ENCODE data around the gene ZSWIM6.

ZSWIM6 gene

DNA sequence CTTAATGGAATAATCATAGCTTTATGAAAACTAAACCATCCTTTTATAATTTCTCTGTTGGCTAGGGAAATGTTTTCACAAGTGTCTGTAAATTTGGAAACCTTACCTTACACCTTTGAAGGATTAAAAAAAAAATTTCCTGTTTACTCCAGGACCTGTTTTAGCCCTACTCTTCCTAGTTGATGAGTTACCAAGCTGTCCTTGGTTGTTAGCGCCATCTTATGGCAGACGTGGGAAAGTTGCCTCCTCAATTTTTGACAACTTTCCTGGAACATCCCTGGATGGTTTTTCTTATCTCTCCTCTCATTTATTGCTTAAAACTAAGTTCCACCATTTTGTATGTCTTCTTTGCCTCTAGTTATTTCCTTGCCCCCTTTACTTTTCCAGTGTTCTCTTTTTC, 25.7 kb downstream of the ZSWIM6 start:
- in situ Hi-C loops (cut with HindIII; ENCODE audit: low sequenced_read_pairs), result no loop called here

DNA sequence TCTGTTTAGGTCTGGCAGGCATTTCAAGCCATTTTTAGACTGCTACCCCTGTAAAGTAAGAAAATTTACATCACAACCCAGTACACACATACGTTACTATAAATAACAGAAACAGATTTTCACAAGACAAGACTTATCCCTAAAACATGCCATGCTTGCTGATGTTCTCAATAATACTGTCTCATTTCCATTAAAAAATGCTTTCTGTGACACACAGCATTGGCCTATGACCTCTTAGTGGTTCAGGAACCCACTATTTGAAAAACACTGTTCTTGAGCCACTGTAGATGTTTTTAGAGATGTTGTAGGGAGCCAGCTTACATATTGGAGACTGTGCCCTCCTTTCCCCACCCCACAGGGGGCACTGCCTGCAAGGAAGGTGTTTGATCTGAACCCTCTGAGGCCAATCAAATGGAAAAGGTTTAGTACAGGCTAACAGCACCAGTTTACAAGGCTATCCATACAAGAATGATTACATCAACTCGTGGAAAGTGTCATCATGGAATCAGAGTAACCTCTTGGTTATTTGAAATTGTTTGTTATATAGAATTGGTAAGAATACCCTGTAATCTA, 30.8 kb downstream of the ZSWIM6 start:
- in situ Hi-C loops (cut with HindIII; ENCODE audit: low sequenced_read_pairs), result no loop called here

DNA sequence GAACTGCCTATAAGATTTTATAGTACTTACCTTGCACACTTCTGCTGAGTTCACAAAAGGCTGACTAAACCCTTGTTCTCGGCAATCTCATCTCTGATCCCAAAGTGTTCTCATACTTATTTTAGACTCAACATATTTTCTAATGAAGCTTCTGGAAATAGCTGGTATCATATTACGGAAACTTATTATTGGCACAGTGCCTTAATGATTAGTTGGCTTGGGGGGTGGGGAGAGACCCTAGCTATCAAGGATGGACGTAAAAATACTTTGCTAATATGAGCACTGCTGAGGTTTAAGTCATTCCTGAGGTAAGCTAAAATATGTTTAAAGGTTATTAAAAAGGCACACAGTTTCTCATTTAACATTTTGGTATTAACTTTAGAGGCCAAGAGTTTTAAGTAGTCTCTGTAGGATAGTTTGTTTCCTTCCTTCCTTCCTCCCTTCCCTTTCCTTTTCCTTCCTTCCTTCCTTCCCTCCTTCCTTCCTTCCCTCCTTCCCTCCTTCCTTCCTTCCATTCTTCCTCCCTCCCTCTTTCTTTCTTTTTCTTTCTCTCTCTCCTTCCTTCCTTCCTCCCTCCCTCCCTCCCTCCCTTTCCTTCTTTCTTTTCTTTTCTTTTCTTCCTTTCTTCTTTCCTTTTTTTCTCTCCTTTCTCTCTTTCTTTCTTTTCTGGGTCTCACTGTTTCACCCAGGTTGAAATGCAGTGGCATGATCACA, 31.5 kb downstream of the ZSWIM6 start:
- in situ Hi-C loops (cut with HindIII; ENCODE audit: low sequenced_read_pairs), result no loop called here

- in situ Hi-C loops (cut with HindIII; ENCODE audit: low sequenced_read_pairs), result no loop called here
These were observed 34.6 kb downstream of the ZSWIM6 start for GRCh38 chr5:61366497-61367240.

GRCh38 chr5:61370506-61370905, 38.4 kb downstream of the ZSWIM6 start:
- in situ Hi-C loops (cut with HindIII; ENCODE audit: low sequenced_read_pairs), result no loop called here

DNA sequence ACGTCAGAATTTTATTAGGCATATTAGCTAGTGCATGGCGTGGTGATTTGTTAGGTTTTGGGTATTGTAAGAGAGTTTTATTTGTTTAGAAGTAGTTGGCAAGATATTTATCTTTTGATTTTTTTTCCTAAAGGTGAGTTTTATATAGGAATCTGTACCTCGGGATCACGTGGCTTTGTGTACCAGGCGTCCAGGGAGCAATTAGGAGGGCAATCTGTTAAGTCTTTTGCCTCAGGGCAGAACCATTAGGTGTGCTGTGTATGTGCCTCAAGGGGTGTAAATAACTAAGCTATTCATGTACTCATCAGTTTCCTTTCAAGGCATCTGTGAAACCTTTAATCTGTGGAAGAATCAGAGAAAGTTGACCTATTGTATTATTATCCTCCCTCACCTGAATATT, 39.4 kb downstream of the ZSWIM6 start:
- in situ Hi-C loops (cut with HindIII; ENCODE audit: low sequenced_read_pairs), result no loop called here

- in situ Hi-C loops (cut with HindIII; ENCODE audit: low sequenced_read_pairs), result no loop called here
These were observed 47.6 kb downstream of the ZSWIM6 start for GRCh38 chr5:61379677-61380076.

GRCh38 chr5:61381968-61382367, 49.9 kb downstream of the ZSWIM6 start:
- in situ Hi-C loops (cut with HindIII; ENCODE audit: low sequenced_read_pairs), result no loop called here

DNA sequence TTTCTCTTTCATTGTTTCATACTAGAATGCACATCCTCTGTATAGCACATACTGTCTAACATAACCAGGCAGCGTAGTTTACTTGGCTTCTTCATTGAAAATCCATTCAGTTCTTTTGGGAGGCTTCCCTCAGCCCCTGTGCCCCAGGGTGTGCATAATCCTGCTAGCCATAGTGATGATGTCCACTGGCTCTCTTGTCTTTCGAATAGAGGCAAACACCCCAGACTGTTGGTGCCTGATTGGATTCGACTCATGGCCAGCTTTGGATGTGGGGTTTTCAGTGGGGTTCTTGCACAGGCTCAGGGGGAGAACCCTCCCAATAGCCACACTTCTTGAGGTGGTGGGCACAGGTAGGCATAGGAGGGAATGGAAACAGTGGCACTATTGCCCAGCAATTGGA, 53.6 kb downstream of the ZSWIM6 start:
- in situ Hi-C loops (cut with HindIII; ENCODE audit: low sequenced_read_pairs), result no loop called here

DNA sequence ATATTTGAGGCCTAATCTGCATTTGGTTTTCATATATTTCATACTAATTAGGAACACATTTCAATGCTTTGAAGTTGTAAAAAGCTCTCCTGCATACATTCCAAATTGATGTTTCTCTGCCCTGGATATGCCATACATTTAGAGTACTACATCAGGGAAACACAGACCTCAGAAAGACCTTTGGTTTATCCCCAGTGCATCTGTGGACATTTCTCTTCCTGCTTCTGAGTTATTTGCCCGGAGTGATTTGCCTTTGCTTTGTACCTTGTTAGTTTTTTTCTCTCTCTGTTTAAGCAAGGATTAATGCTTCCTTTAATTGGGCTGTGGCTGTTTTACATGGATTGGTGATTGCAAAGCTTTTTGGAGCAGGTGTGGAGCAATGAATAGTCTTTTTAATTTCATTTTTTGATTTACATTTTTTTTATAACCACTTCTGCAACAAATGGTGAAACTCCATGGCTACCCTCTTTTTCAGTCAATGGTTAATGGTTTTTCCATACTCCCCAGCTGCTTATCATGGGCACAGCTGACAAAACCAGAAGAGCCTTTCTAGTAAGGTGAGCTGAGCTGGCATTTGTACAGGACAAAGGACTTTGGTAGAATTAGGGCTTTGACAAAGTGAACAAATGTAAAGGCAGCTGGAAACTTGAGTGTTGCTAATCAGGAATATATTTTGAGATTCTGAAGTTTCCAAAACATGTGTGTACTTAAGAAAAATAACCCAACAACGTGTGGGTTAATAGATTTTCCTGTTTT, 54.2 kb downstream of the ZSWIM6 start:
- in situ Hi-C loops (cut with HindIII; ENCODE audit: low sequenced_read_pairs), result no loop called here

GRCh38 chr5:61389609-61390008, 57.6 kb downstream of the ZSWIM6 start:
- in situ Hi-C loops (cut with HindIII; ENCODE audit: low sequenced_read_pairs), result no loop called here

- in situ Hi-C loops (cut with HindIII; ENCODE audit: low sequenced_read_pairs), result no loop called here
These were observed 62.1 kb downstream of the ZSWIM6 start for GRCh38 chr5:61394078-61394704.

GRCh38 chr5:61394793-61395192, 62.7 kb downstream of the ZSWIM6 start:
- in situ Hi-C loops (cut with HindIII; ENCODE audit: low sequenced_read_pairs), result no loop called here

DNA sequence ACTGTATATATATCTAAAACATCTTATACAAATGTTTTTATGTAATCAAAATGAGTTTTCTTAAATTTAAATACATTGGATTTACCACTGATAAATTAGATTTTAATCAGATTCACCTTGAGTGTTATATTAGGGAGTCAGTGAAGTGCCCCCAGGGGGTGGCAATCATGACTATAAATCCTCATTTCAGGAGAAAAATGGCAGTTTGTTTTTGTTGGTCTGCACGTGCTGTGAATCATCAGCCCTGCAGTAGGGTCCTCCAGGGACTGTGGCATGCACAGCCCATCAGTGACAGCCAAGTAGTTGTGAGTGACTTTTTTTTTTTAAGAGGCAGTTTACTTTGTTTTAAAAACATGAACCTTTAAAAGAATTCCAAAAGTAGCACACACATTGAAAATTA, 65.2 kb downstream of the ZSWIM6 start:
- in situ Hi-C loops (cut with HindIII; ENCODE audit: low sequenced_read_pairs), result no loop called here

DNA sequence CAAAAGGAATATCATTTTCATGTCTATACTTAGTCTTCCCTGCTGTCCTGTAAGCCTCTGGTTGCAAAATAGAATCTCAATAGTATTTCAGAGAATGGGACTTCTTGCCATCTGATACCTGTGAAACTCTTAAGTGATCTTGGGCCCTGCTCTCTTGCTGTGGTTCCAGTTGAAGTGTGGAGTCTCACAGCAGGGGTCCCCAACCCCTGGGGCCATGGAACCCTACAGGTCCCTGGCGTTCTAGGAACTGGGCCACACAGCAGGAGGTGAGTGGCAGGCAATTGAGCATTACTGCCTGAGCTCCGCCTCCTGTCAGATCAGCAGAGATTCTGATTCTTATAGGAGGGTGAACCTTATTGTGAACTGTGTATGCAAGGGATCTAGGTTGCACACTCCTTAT, 65.9 kb downstream of the ZSWIM6 start:
- in situ Hi-C loops (cut with HindIII; ENCODE audit: low sequenced_read_pairs), result no loop called here

DNA sequence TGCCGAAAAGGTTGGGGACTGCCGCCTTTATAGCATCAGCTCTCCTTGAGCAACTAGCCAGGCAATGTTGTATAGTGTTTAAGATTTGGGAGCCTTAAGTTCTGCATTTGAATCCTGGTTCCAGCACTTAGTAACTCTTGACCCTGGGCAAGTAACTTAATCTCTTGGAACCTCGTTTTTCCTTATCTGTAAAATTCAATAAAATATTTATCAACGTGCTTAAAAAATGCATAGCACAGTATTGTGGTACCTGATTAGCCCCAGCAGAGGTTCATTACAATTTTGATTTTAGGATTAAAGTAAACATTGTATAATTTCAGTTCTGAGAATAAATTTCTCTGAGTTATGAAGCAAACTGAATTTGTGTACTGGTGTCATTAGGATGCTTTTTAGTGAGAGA, 66.4 kb downstream of the ZSWIM6 start:
- in situ Hi-C loops (cut with HindIII; ENCODE audit: low sequenced_read_pairs), result no loop called here

DNA sequence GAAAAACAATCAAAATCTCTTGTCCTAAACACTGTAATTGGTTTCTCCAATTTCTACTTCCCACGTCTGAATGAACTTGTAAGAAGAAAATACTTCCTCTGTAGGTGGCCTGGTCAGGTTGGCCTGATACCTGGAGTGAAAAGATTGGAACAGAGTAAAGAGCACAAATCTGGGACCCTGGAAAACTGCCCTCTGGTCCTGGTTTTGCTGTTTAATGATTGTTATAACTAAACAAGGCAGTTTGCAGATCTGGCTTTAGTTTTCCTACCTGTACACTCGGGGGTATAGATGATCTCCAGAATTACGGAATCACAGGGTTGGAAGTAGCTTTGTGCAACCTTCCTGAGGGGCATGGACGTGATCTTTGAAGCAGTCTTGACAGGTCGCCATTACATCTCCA, 67.6 kb downstream of the ZSWIM6 start:
- in situ Hi-C loops (cut with HindIII; ENCODE audit: low sequenced_read_pairs), result no loop called here

DNA sequence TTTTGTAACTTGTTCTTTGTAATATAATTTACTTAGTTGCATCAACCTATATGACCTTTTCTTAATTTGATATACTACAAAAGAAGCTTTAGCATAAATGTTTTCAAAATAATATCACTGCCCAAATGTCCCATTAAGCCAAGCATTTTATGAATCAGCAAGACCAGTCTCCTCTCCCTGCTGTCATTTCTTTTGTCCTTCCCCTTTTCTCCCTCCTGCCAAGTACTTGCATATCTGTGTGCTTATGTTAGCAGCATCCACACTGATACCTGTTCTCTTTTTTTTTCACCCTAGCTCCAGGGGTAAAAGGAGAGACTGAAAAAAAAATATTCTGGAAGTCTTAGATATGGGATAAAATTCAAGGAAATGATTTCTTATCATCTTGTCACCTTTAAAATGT, 69.7 kb downstream of the ZSWIM6 start:
- in situ Hi-C loops (cut with HindIII; ENCODE audit: low sequenced_read_pairs), result no loop called here

- in situ Hi-C loops (cut with HindIII; ENCODE audit: low sequenced_read_pairs), result no loop called here
These were observed 70.3 kb downstream of the ZSWIM6 start for GRCh38 chr5:61402244-61402823.

DNA sequence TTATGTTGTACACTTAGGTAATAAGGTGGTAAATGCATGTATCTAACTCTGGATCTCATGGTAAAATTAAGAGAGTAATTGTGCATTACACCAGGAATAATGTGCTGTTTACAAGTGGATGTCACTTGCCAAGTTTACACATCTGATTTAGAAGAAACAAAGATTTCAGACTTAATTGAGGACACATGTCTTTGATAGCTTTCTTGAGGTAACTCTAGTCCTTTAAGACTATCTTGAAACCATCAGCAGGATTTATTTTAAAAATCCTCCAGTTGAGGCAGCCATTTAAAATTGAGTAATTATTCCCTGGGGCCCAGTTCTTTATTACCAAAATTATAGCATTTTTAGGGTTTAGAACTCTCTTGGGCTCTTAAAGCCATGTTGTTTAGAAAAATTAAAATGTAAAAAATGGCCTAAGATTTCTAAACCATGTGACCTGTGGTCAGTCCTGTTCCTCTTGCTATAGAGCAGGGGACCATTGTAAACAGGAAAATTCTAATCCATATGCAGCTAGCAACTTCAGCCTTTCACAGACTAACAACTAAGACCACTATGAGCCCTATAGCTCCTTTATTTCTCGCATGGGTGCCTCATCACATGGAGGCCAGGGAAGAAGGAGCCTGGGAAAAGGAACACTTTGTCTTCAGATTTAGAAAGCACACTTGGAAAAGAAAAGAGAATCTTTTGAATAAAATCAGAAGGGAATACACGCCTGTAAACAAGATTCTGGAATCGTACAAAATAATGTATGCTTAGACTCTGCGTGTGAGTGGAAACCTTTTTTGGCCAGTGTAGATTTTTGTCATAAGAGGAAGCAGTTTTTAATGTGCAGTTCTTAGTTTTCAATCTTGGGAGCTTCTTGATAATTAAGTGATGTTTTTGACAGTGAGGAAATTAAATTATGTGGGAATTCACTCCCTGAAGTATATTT, 71.2 kb downstream of the ZSWIM6 start:
- in situ Hi-C loops (cut with HindIII; ENCODE audit: low sequenced_read_pairs), result no loop called here
